GM12865 (cell line): ENCODE measurements around the gene FAM135A.
"Not testable (repeated sequence)": the region's sequence is repeated elsewhere in the genome, so short reads cannot be mapped to it uniquely, and the experiment has no call there.

ENCODE experiments used
- DNase-seq: peaks from one replicate; pipeline ENCODE4 v3.0.0; 2010; ENCODE audit warnings: low read depth
- H3K4me3 ChIP-seq: 2 replicates; pipeline ENCODE4 v1.5.1; 2011; ENCODE audit warnings: mild to moderate bottlenecking, low read depth, low read length, control low read depth
- CTCF ChIP-seq: IDR thresholded peaks from 2 replicates; pipeline ENCODE4 v1.5.1; 2011; ENCODE audit warnings: low read length, control low read depth, low read depth, inconsistent platforms; ENCODE audit not compliant: insufficient read depth; ENCODE audit errors: missing control alignments

Gene FAM135A

GRCh38 chr6:70423189-70424134 is 10.2 kb downstream of the FAM135A start:
- H3K4me3 ChIP-seq, result no peak overlapping the region
- no peak for DNase-seq
- TF ChIP-seq CTCF, result no peak

- H3K4me3 ChIP-seq, result no peak overlapping the region
- no peak for DNase-seq
- TF ChIP-seq CTCF, result no peak
Measured at GRCh38 chr6:70424291-70424690, 11.0 kb downstream of the FAM135A start.

GRCh38 chr6:70436320-70436719 is 23.0 kb downstream of the FAM135A start:
- TF ChIP-seq CTCF, result no peak
- no peak overlapping the region for H3K4me3 ChIP-seq
- no peak for DNase-seq

GRCh38 chr6:70445001-70445400 is 31.7 kb downstream of the FAM135A start:
- no peak overlapping the region for H3K4me3 ChIP-seq
- TF ChIP-seq CTCF, result no peak
- no peak for DNase-seq

- H3K4me3 ChIP-seq, DNase-seq: not testable (repeated sequence)
Measured at GRCh38 chr6:70447343-70448070, 34.2 kb downstream of the FAM135A start.

GRCh38 chr6:70453899-70454298 is 40.6 kb downstream of the FAM135A start:
- not testable (repeated sequence) for H3K4me3 ChIP-seq, DNase-seq

- DNase-seq, result no peak
- H3K4me3 ChIP-seq, result no peak overlapping the region
- no peak for TF ChIP-seq CTCF
Measured at GRCh38 chr6:70456735-70457134, 43.4 kb downstream of the FAM135A start.

- DNase-seq, result no peak
- TF ChIP-seq CTCF, result no peak
- H3K4me3 ChIP-seq, result no peak overlapping the region
Measured at GRCh38 chr6:70459235-70459634, 45.9 kb downstream of the FAM135A start.

GRCh38 chr6:70459699-70460098 is 46.4 kb downstream of the FAM135A start:
- DNase-seq, H3K4me3 ChIP-seq: not testable (repeated sequence)
